Brain pericyte (primary cell): ENCODE data around the gene LDLRAD3.
A peak's percentile ranks its signal among the peaks of the same experiment; 100 is the strongest.

Source experiments
- DNase-seq: peaks from one replicate; pipeline ENCODE4 v3.0.0-alpha.2; 2012; ENCODE audit warnings: low read depth, low spot score

LDLRAD3 gene

DNA sequence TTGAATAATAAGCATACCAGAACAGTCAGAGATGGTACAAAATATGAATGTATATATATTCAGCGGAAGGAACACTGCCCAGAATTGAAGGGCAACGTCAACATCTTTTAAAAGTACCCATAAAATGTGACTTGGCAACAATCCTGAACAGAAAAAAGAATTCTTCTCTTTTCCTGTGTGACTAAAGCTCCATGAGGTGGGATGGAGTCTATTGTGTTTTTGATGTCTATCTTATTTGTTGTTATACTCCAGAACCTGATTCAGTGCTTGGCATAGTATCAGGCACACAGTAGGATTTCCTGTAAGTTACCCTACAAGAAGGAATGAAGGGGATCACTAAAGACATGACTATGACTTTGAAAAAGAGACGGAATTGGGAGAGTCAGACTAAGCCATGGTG lies 10.3 kb downstream of the LDLRAD3 start:
- no peak for DNase-seq

DNA sequence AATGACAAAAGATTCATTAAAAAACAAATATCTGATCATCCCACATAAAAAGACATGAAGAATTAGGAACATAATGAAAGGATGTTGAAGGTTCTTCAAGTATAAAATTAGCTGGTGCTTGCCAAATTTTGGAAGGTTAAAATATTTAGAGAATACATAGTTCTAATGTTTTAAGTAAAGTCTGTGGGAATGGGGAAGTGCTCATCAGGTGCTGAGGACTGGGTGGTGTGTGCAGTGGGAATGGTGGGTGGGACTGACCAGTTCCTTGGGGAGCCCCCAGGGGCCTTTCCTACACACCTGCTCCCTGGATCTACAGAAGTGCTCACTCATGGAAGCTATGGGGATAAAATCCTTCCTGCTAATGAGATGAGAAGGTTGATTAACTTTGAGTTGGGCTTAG lies 11.8 kb downstream of the LDLRAD3 start:
- no peak for DNase-seq

DNA sequence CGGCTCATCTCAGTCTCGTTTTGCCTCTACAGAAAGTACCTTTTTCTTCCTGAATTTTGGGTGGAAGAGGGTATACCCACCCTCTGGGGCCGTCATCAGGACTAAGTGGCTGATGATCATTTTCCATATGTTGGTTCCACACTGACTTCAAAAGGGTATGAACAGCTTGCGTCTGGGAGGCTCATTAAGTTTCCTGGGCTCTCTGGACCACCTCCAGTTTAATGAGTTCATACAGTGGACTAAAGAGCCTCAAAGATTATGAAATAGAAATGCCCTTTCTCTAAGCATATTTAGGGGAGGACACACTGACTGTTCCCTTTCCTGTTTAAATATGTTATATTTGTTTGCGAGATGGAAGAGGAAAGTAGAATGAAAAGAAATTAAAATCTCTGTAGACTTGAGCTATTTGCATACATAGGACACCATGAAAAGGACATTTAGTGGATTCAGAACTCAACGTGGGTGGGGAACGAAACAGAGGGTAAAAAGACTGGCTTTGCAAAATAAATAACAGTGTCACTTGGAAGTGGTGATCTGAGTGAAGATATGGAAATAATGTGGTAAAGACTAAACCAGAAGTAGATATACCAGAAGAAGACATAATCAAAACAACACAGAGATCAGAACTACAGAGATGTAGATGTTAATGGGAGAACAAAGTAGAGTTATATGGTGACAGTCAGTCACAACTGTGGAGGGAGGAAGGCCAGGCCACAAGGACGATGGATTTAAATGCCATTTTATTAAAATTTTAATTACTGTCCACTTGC lies 18.7 kb downstream of the LDLRAD3 start:
- no peak for DNase-seq

DNA sequence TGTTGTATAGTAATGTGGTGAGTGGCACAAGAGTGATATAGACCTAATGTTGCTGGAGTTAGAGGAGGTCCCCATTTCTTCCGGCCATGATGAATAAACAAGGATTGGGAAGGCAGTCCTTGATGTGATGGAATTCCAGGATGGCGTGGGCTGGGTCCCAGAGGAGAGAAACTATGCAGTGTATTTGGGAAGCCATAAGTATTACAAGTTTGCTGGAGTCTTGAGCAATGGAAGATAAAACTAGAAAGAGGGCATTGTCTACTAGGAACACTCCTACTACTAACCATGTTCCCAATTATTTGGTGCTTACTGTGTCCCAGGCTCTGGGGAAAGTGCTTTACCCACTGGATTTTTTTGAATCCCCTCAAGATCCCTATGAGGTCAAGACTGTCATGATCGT lies 20.0 kb downstream of the LDLRAD3 start:
- no peak for DNase-seq

DNA sequence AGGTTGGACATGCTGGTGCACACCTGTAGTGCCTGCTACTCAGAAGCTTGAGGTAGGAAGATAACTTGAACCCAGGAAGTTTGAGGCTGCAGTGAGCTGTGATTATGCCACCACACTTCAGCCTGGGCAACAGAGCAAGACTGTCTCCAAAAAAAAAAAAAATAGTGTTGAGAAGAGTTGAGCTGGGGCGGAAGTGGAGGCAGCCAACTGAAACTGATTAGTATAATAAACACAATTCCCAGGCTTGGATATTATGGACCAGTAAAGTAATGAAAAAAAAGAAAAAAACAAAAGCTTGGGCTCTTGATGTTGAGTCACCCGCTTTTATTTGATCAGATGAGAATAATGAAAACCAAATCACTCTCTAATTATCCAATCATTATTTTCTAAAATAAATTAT lies 21.0 kb downstream of the LDLRAD3 start:
- DNase-seq: no peak

DNA sequence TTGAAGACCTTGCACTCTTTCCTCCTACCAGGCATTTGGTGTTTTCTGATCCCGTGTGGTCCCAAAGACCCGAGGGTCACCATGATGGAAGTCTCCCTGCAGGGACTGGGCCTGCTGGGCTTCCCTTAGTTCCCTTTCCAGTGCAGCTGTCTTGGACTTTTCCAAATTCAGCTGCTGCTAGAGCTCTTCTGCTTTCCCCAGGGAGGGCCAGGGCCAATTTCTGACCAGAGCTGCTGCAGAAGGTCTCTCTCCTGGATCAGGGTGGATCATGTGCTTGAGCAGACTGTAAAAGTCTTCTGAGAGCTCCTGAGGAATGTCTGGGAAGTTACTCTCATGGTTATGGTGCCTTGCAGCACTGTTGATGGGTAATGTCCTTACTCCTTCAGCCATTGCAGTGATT lies 23.2 kb downstream of the LDLRAD3 start:
- no peak for DNase-seq

DNA sequence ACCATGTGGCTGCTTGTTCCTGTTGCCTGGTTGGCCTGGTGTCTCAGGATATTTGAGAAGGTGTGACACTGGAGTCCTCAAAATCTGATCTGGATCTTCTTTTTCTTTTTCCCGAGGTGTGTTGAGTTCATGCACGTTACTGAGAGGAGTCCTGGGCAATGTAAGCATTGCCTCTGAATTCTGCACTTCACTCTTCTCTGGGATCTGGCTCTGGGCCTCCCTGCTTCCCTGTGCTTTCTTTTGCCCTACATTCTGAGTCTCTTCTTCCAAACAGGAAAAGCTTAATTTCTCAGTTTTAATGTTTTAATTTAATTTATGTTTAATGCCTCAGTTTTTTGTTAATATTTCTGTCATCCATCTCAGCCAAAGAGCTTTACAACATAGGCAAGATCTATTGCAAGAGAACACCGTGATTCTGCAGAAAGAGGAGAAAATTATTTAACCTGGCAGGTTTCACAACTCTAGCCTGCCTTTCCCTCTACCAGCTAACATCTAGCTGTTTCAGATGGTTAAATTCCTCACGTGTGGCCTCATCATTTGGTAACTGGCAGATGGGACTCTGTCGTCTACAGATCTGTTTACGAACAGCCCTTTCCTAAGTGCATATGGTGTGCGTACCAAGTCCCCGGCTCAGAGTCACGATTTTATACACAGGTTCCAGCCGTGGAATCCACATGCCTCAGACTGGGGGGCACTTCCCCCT lies 24.7 kb downstream of the LDLRAD3 start:
- no peak for DNase-seq

DNA sequence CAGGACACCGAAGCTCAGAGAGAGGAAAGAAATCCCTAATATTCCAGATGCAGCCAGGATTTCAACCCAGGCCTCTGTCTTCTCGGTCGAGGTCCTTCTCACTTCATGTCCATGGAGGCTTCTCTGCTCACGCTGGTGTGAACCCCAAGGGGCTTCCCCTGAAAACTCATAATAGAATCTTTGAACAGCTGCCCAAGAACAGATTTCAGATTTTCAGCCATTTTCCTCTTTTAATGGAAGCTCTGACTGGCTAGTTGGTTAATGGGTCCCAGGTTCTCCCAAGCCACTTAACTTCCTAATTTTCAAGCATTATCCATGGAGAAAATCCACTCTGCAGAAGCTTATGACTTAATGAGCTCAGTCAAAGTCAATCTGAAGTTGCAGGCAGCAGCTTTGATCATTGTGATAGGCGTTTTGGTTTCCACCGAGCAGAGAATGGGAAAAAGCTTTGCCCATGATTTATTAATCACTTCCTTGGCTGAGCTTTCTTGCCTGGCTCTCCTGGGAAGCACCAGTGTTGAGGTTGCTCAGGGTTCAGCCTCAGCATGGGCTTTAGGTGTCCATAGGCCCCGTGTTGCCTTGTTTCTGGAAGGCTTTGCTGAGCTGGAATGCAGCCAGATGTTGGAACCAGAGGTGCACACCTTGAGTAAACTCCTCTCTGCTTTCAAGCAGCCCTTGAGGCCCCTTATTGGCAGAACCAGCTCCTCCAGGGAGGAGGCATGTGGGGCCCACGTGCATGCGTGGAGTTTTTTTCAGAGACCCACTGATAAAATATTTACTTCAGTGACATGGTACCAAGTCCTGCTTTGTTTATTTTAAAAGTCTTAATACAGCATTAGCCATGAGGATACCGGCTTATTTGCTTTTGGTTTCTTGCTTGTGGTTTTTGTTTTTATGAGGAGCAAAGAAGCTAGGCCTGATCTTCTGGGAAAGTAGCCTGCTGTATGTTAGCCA lies 25.5 kb downstream of the LDLRAD3 start:
- DNase-seq: peak; percentile 43

DNA sequence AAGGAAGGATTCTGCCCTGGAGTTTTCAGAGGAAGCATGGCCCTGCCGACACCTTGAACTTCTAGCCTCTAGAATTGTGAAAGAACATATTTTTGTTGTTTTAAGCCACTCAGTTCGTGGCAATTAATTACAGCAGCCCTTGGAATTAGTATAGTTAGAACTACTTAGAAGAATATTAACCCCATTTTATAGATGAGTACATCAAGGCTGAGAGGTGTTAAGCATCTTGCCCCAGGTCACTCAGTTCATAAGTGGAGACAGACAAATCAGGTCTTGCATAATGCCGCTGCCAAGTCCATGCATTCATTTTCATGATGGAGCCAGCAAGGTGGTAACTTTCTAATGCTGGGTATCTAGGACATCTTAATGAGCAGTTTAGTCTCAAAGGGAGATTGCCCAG lies 26.6 kb downstream of the LDLRAD3 start:
- no peak for DNase-seq

DNA sequence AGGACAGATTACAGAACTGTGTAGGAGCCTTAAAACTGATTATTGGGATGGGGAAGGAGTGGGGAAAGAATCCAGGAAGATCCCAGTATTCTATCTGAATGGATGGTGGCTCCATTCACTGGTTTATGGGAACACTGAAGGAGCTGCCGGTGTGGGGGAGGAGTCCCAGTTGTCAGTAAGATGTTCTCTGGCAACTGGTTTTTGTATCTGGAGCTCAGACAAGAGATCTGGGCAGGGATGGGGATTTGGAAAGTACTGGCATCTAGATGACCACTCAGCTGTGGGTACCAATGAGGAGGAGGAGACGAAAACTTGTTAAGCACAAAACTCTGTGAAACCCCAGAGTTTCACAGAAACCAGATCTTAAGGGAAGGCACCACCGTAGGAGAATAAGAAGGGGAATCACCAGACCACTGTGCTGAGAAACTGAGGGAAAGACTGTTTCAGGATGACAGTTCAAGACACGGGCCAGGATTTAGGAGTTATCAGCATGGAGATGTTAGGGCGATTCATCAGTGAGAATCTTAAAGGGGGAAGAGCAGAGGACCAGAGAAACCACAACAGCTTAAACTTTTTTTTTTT lies 28.1 kb downstream of the LDLRAD3 start:
- no peak for DNase-seq

DNA sequence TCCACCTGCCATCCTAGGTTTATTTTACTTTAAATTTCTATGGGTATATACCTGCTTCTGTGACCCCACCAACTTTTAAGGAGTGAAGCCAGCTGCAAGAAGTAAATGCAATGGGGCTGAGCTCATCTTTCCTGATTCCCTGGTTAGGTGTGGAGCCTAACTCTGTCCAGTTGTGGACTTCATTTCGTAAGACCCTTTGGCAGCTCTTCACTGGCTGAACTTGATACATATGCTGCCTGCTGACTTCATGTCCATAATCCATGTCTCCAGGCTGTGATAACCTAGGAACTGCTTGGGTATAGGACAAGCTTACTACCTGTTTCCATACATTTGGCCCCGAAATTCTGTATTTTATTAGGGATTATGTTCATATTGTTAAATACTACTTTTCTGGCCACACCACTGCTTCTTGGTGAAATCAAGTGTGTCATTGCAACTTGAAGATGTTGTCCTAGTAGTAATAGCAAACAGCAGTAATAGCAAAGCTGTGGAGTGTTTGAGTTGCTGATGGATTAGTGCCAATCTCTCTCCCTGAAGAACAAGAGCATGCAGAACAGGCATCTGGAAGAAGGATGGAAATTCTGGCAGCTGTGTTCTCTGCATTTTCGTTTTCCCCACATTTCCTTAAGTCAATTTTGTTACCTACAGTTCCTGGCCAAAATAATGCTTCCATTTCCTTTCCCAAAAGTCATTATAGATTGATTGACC lies 31.2 kb downstream of the LDLRAD3 start:
- no peak for DNase-seq

DNA sequence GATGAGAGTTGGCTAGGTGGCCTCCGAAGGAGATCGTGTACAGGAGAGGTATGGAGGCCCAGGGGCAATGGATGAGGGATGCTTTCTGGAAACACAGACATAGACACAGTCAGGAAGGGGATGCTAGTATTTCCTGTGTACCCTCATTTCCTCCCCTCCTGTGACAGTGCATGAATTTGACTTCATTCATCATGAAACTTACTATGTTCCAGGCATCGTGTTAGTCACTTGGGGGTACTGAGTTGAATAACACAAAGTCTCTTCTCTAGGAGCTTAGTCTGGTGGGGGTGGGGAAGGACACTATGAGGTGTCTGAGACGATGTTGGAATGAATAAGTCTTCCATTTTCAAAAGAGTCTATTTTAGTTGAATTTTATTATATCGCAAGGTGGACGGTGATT lies 32.6 kb downstream of the LDLRAD3 start:
- DNase-seq: no peak

DNA sequence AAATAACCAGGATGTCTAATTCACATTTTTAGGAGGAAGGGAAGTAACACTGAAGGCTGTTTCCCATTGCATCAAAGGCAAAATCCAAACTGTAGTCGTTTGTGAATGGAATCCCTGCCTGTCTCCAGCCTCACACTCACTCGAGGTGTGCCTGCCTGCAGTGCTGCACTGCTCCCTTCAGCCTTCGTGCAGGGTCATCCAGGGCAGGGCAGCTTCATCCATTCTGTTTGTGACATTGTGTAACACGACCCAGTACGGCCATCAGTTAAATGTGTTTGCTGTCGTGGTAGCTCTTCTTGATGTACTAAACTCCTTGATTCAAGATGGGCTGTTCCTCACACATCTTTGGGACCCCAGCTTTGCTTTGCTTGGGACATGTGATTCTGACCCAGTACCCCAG lies 34.3 kb downstream of the LDLRAD3 start:
- DNase-seq: no peak

DNA sequence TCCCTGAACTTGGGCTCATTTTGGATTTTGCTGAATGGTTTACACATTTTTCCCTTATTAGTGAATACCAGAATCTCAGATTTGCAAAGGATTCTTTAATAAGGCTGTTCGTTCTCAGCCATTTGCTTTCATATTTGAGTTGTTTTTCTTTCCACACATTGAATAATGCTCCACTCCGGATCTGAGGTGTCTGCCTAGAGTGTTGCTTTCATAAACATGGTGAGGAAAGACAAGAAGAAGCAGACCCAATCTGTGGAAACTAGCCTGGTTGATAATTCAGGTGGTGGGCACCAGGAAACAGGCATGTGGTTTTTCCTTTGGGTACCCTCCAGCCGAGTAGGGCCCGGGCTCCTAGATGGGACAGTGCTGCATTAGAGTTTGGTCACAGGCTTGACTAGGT lies 35.0 kb downstream of the LDLRAD3 start:
- no peak for DNase-seq

DNA sequence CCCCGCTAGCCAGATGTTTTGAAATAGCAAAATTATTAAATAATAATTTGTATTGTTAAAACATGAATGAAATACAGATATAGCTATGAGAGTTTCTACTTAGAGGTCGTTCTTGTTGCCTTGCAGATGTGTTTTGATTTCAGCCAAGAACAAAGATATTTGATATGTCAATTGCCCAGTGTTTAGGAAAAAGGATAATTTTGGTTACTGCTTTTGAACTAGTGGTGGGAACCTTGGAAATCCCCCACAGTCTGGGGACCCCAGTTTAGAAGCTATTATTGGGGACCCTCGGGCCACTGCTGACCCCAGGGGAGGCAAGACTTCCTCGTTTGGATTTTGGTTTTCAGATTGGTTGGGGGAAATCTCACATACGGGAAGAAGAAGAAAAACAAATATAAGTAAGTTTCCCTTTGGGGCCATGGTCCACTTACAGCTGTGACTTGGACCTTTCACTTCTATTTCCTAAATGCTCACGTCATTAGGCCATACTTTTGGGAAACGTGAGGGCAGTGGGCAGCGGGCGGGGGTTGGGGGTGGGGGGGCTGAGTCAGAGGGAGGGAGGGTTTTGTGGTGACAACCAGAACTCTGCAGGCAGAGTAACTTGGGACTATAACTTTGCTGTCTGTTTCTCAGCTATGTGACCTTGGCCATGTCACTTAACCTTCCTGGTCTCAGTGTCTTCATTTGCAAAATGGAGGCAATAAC lies 37.0 kb downstream of the LDLRAD3 start:
- peak; percentile 50 for DNase-seq

DNA sequence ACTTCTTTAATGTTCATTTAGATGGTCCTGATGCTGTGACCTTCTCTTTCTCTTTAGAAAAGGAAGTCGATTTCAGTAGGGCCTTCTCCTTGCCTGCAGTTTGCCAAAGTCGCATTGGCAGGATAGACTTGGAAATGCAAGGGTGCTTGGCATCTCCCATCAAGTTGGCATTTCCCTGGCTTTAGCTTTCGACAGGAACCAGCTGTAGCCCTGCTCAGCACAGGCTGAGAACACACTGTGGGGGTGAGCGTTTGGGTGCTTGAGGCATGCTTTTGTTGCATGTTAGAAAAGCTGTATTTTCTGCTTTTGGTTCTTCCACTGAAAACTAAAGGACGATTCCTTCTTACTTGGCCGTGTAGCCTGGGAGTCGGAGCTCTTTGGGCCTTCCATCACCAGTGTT lies 37.7 kb downstream of the LDLRAD3 start:
- DNase-seq: no peak

DNA sequence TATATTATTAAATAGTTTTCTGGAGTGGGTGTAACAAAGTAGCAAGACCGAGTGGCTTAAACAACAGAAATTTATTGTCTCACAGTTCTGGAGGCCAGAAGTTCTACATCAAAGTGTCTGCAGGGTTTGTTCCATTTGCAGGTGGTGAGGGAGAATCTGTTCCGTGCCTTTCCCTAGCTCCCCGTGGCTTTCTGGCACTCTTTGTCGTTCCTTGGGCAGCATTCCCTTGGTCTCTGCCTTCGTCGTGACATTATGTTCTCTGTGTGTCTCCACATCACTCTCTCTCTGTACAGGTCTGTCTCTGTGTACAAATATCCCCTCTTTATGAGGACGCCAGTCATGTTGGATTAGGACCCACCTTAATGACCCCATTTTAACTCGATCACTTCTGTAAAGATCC lies 38.2 kb downstream of the LDLRAD3 start:
- no peak for DNase-seq

DNA sequence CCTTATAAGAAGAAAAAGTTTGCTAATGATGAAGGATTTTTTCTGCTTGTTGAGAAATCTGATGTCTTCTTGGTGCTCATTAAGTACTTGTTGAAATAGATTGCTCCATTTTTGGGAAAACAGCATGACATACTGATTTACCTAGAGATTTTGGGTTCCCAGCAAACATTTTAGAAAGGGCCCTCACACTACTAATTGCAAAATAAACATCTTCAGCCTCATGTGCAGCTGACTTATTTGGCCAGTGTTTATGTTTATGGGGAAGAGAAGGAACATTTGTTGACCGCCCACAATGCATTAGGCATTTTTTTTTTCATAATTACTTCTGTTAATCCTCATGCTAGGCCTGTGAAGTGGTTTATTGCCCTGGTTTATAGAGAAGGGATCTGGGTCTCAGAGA lies 40.1 kb downstream of the LDLRAD3 start:
- DNase-seq: no peak

DNA sequence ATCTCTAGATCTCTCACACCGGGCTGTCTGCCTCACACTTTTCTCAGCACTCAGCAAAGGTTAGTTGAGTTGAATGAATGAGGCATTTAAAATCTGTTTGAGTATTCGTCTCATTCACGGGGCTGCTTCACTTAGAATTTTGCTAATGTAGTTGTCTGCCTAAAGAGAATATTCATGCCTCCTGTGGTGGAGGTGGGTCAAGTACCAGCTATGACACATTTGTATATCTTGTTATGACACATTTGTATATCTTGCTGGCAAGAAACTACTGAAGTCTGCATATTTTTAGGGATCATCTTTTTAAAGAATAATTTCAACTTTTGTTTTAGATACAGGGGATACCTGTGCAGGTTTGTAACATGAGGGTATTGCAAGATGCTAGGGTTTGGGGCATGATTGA lies 43.1 kb downstream of the LDLRAD3 start:
- no peak for DNase-seq

DNA sequence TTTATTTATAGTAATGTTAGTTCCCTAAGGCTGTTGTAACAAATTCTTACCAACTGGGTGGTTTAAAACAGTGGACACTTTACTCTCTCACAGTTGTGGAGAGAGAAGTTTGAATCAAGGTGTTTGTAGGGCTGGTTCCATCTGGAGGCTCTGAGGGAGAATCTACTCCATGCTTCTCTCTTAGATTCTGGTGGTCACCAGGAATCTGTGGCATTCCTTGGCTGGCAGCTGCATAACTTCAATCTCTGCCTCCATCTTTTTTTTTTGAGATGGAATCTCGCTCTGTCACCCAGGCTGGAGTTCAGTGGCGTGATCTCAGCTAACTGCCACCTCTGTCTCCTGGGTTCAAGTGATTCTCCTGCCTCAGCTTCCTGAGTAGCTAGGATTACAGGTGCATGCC lies 46.3 kb downstream of the LDLRAD3 start:
- DNase-seq: no peak

DNA sequence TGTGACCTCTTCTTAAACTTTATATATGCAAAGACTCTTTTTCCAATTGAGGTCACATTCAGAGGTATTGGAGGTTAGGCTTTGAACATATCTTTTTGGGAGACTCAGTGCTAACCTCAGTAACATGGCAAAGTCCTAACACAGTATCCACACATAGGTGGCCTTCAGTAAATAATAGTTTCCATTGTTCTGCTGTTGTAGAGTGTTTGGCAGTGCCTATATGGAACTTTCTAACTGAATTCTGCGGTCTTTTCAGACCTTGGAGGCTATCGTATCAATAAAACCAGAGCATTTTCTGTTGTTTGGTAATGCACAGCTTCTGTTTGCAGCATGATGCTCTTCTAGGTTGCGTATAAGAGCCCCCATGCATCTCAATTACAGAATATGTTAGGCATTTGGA lies 47.0 kb downstream of the LDLRAD3 start:
- DNase-seq: no peak
